Endothelial cell (in vitro differentiated cells): ENCODE data around the gene RNF103. TPM values are rescaled to one million over a fixed set of nuclear protein-coding genes. Genes with fewer than 3 reads are reported as not detected.

ENCODE experiments used
- DNase-seq: peaks from one replicate; pipeline ENCODE4 v3.0.0; 2021; ENCODE audit warnings: low spot score
- H3K27ac Mint-ChIP-seq: one replicate; pipeline ENCODE4 v1.8.0; 2021; ENCODE audit warnings: mixed read lengths, inconsistent platforms; ENCODE audit not compliant: unreplicated experiment
- H3K27me3 Mint-ChIP-seq: one replicate; pipeline ENCODE4 v1.8.0; 2021; ENCODE audit warnings: mild to moderate bottlenecking, moderate library complexity, mixed read lengths, inconsistent platforms; ENCODE audit not compliant: unreplicated experiment
- H3K36me3 Mint-ChIP-seq: one replicate; pipeline ENCODE4 v1.8.0; 2021; ENCODE audit warnings: mild to moderate bottlenecking, low read depth, mixed read lengths, inconsistent platforms; ENCODE audit not compliant: unreplicated experiment
- H3K4me1 Mint-ChIP-seq: one replicate; pipeline ENCODE4 v1.8.0; 2021; ENCODE audit warnings: mild to moderate bottlenecking, mixed read lengths, inconsistent platforms; ENCODE audit not compliant: unreplicated experiment
- H3K4me3 Mint-ChIP-seq: one replicate; pipeline ENCODE4 v1.8.0; 2021; ENCODE audit warnings: mild to moderate bottlenecking, mixed read lengths, inconsistent platforms; ENCODE audit not compliant: unreplicated experiment
- H3K9me3 Mint-ChIP-seq: one replicate; pipeline ENCODE4 v1.8.0; 2021; ENCODE audit warnings: mixed read lengths, inconsistent platforms; ENCODE audit not compliant: unreplicated experiment
- total RNA-seq: library from RNA; stranded (reverse); fragmentation: NEBNext Ultra II Directional; extraction: Animal tissue kit (Norgen Biotek cat#: 25700); gene quantifications from one replicate; pipeline ENCODE4 v1.2.1, GENCODE V29; 2021; ENCODE audit not compliant: unreplicated experiment
- TF ChIP-seq, protein P1 (sequence below): fragments of 200-600 bp; sonication (generic); IDR thresholded peaks from one replicate; pipeline ENCODE4 v1.5.0; 2021; ENCODE audit warnings: antibody characterized with exemption; ENCODE audit not compliant: unreplicated experiment

RNF103 gene
- total RNA-seq, 1 donor from 2014 or later, result 31.9 TPM

- H3K9me3 Mint-ChIP-seq, result peaks cover 6% of the 10 kb centered on the region
- no peak for DNase-seq
- H3K36me3 Mint-ChIP-seq, result peaks cover 4% of the 10 kb centered on the region
- H3K4me1 Mint-ChIP-seq, result no peaks in the 10 kb centered on the region
- no peak overlapping the region for H3K27ac Mint-ChIP-seq
- peaks cover 1% of the 10 kb centered on the region for H3K27me3 Mint-ChIP-seq
- TF ChIP-seq, protein P1, sequence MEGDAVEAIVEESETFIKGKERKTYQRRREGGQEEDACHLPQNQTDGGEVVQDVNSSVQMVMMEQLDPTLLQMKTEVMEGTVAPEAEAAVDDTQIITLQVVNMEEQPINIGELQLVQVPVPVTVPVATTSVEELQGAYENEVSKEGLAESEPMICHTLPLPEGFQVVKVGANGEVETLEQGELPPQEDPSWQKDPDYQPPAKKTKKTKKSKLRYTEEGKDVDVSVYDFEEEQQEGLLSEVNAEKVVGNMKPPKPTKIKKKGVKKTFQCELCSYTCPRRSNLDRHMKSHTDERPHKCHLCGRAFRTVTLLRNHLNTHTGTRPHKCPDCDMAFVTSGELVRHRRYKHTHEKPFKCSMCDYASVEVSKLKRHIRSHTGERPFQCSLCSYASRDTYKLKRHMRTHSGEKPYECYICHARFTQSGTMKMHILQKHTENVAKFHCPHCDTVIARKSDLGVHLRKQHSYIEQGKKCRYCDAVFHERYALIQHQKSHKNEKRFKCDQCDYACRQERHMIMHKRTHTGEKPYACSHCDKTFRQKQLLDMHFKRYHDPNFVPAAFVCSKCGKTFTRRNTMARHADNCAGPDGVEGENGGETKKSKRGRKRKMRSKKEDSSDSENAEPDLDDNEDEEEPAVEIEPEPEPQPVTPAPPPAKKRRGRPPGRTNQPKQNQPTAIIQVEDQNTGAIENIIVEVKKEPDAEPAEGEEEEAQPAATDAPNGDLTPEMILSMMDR, result no peak
- H3K4me3 Mint-ChIP-seq, result no peak overlapping the region
Measured at GRCh38 chr2:86661333-86661732, 37.7 kb upstream of the RNF103 start.

DNA sequence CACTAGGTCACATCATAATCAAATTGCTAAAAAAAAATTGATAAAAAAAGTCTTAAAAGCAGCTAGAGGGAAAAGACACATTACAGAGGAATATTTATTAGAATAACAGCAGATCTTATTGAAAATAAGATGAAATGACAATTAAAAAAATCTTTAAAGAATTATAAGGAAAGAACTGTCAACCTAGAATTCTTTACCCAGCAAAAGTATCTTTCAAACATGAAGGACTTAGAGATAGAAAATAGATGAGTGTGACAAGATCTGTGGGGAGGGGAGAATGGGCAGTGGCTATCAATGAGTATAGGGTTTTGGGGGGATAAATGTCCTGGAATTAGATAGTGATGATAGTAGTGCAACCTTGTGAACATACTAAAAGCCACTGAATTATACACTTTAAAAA is 26.5 kb upstream of the RNF103 start:
- TF ChIP-seq, protein P1, result no peak
- no peak for DNase-seq
- Mint-ChIP-seq H3K36me3 (peaks cover 5% of the 10 kb centered on the region), H3K27ac (no peak overlapping the region), H3K4me3 (no peak overlapping the region), H3K9me3 (no peaks in the 10 kb centered on the region), H3K4me1 (no peaks in the 10 kb centered on the region), H3K27me3 (no peaks in the 10 kb centered on the region)

DNA sequence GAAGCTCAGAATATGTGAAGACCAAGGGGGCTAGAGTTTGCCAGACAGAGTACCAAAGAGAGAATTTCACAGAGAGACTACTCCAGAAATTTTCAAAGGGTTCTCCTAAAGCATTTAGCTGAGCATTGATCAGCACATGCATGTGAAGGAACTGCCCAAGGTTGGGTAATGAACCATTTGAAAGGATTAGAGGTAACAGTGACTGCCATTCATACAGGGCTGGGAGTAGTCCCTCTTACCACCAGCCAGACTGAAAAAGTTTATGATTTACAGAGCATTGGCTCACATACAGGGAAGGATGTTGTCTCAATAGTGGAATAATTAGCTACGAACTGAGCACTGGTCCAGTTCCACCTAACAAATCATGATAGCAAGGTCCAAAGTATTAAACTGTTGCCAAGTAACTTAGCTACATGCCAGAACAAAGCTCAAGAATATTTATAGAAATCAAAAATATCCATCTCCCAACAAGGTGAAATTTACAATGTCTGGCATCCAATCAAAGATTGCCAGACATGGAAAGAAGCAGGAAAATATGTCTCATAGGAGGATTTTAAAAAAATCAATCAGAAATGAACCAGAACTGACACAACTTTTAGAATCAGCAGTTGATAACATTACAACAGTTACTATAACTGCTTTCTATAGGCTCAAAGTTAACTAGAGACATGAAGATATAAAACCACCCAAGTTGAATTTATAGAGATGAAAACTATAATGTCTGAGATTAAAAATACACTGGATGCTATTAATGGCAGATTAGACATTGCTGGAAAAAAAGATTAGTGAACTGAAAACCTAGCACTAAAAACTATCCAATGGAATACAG is 25.7 kb upstream of the RNF103 start:
- Mint-ChIP-seq H3K4me3 (no peak overlapping the region), H3K27me3 (no peaks in the 10 kb centered on the region), H3K36me3 (peaks cover 5% of the 10 kb centered on the region), H3K9me3 (no peaks in the 10 kb centered on the region), H3K4me1 (no peaks in the 10 kb centered on the region), H3K27ac (no peak overlapping the region)
- TF ChIP-seq, protein P1, result no peak
- DNase-seq, result no peak

- no peaks in the 10 kb centered on the region for H3K9me3 Mint-ChIP-seq
- H3K4me1 Mint-ChIP-seq, result no peaks in the 10 kb centered on the region
- H3K27me3 Mint-ChIP-seq, result no peaks in the 10 kb centered on the region
- peaks cover 5% of the 10 kb centered on the region for H3K36me3 Mint-ChIP-seq
- no peak for DNase-seq
- H3K27ac Mint-ChIP-seq, result no peak overlapping the region
- TF ChIP-seq, protein P1, result no peak
- H3K4me3 Mint-ChIP-seq, result no peak overlapping the region
Measured at GRCh38 chr2:86648681-86649080, 25.0 kb upstream of the RNF103 start.

DNA sequence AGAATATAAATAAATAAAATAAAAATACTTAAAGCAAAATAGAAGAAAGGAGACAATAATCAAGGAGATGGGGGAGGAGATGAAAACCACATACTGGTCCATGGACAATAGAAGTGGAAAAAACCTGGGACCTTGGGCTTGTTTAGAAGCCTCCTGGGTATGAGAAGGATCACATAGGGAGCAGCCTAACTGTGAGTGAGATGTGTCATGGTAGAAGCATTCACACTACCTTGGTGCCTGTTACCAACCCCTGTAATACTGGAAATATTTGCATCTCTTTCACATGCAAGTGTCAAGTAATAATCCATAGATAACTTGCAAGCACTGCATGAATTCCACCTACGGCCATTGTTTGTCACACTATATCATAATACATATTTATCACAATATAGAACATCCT is 23.2 kb upstream of the RNF103 start:
- TF ChIP-seq, protein P1, result no peak
- no peaks in the 10 kb centered on the region for H3K27me3 Mint-ChIP-seq

More for the DNA sequence above, 23.2 kb upstream of the RNF103 start:
- Mint-ChIP-seq H3K36me3 (peaks cover 5% of the 10 kb centered on the region), H3K4me1 (no peaks in the 10 kb centered on the region), H3K4me3 (no peak overlapping the region), H3K9me3 (no peaks in the 10 kb centered on the region), H3K27ac (no peak overlapping the region)
- no peak for DNase-seq
